ACC112 (cell line): ENCODE results near the gene FBXO45.
A peak's percentile ranks its signal among the peaks of the same experiment; 100 is the strongest.
"Not testable (repeated sequence)": the region's sequence is repeated elsewhere in the genome, so short reads cannot be mapped to it uniquely, and the experiment has no call there.

ENCODE experiments used
- H2AFZ ChIP-seq: fragments of 200-600 bp; sonication (generic); one replicate; pipeline ENCODE4 v1.6.0; 2017; ENCODE audit warnings: antibody characterized with exemption, low read length; ENCODE audit not compliant: unreplicated experiment
- H3K27ac ChIP-seq: fragments of 200-600 bp; sonication (generic); 2 replicates; pipeline ENCODE4 v1.5.1; 2014; ENCODE audit warnings: low read depth, mild to moderate bottlenecking, antibody characterized with exemption, low read length, moderate library complexity
- H3K27me3 ChIP-seq: fragments of 200-600 bp; sonication (generic); 2 replicates; pipeline ENCODE4 v1.6.1; 2014; ENCODE audit warnings: mild to moderate bottlenecking, antibody characterized with exemption, low read length, moderate library complexity, mixed read lengths; ENCODE audit not compliant: insufficient read depth
- H3K36me3 ChIP-seq: fragments of 200-600 bp; sonication (generic); 2 replicates; pipeline ENCODE4 v1.6.1; 2016; ENCODE audit warnings: mild to moderate bottlenecking, antibody characterized with exemption, low read length, moderate library complexity, mixed read lengths; ENCODE audit not compliant: insufficient read depth
- H3K4me1 ChIP-seq: fragments of 200-600 bp; sonication (generic); one replicate; pipeline ENCODE4 v1.6.1; 2016; ENCODE audit warnings: low read length, mixed read lengths; ENCODE audit not compliant: insufficient read depth, unreplicated experiment, control insufficient read depth
- H3K4me3 ChIP-seq: fragments of 200-600 bp; sonication (generic); 2 replicates; pipeline ENCODE4 v1.5.1; 2014; ENCODE audit warnings: mild to moderate bottlenecking, low read depth, low read length
- H3K79me2 ChIP-seq: fragments of 200-600 bp; sonication (generic); one replicate; pipeline ENCODE4 v1.6.0; 2016; ENCODE audit warnings: low read length; ENCODE audit not compliant: control insufficient read depth, unreplicated experiment, insufficient read depth

Gene FBXO45

DNA sequence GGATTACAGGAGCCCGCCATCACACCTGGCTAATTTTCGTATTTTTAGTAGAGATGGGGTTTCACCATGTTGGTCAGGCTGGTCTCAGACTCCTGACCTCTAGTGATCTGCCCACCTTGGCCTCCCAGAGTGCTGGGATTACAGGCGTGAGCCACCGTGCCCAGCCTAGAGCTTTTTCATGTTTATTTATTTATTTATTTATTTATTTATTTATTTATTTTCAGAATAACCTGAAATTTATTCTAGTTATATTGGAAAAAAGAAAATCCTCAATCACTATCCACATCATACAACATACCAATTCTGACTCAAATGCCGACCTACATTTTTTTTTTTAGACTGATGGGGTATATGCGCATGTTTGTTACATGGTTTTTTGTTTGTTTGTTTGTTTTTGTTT is 46.8 kb downstream of the FBXO45 start:
- H3K4me1 ChIP-seq, H3K27ac ChIP-seq, H3K36me3 ChIP-seq, H3K79me2 ChIP-seq, H3K27me3 ChIP-seq, H3K4me3 ChIP-seq, H2AFZ ChIP-seq: not testable (repeated sequence)

DNA sequence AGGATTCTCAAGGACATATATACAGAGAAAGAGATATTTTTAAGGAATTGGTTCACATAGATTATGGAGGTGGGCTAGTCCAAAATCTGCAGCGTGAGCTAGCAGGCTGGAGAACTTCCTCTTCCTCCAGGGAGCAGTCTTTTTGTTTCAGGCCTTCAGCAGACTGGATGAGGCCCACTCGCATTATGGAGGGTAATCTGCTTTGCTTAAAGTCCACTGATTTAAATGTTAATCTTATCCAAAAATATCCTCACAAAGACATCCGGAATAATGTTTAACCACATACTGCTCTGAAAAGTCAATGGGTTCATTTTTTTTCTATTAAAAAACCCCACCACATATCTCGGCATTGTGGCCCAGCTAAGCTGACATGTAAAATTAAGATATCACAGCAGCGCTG is 48.8 kb downstream of the FBXO45 start:
- Histone ChIP-seq H3K27ac (no peak overlapping the region), H3K36me3 (no peaks in the 10 kb centered on the region), H3K79me2 (no peaks in the 10 kb centered on the region), H2AFZ (no peak overlapping the region), H3K4me1 (no peaks in the 10 kb centered on the region), H3K4me3 (no peak overlapping the region), H3K27me3 (no peaks in the 10 kb centered on the region)

DNA sequence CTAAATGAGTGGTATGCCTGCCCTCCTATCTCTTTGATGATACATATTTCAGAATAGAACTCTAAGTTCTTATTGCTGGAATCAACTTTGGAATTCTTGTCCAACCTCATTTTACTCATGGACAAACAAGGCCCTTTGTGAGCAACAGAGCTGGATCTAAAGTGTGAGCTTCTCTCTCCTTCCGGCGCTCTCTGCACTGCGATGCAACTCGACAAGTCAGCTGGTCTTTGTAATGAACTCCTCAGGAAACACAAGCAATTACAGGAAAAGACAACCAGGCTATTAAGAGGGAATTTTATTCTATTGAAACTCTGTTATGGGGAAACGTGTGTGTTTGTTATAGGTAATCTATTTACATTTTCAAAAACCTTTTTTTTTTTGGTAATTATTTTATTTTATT is 50.8 kb downstream of the FBXO45 start:
- H3K27ac ChIP-seq: no peak overlapping the region
- H3K4me1 ChIP-seq: peaks cover 3% of the 10 kb centered on the region
- H3K4me3 ChIP-seq: no peak overlapping the region
- no peaks in the 10 kb centered on the region for H3K36me3 ChIP-seq
- no peaks in the 10 kb centered on the region for H3K27me3 ChIP-seq
- H2AFZ ChIP-seq: no peak overlapping the region
- no peaks in the 10 kb centered on the region for H3K79me2 ChIP-seq

DNA sequence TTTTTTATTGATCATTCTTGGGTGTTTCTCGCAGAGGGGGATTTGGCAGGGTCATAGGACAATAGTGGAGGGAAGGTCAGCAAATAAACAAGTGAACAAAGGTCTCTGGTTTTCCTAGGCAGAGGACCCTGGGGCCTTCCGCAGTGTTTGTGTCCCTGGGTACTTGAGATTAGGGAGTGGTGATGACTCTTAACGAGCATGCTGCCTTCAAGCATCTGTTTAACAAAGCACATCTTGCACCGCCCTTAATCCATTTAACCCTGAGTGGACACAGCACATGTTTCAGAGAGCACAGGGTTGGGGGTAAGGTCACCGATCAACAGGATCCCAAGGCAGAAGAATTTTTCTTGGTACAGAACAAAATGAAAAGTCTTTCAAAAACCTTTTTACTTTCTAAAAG is 51.2 kb downstream of the FBXO45 start:
- H3K27ac ChIP-seq, H3K4me3 ChIP-seq, H3K27me3 ChIP-seq, H3K79me2 ChIP-seq, H2AFZ ChIP-seq, H3K4me1 ChIP-seq, H3K36me3 ChIP-seq: not testable (repeated sequence)

DNA sequence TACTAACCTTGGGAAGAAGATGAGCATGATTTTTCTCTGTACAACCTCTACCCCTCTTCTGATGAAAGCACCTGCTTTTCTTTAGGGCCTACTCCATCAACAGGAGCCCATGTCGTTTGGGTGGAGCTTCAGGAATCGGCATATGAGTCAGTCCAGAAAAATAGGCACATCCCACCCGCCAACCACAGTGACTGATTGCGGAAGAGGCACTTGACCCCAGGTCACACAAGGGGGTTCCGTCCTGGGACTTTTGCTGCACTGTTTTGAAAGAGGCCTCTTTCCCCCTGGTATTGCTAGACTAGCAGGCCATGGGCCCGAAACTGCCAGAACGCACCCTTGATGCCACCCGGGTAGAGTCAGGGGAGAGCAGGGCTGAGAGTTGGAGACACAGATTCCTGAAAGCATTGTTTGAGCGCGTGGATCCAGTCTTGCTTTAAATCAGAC is 51.7 kb downstream of the FBXO45 start:
- H3K4me1 ChIP-seq: peaks cover 3% of the 10 kb centered on the region
- H3K36me3 ChIP-seq: no peaks in the 10 kb centered on the region
- H3K27ac ChIP-seq: no peak overlapping the region
- H3K27me3 ChIP-seq: no peaks in the 10 kb centered on the region
- H3K79me2 ChIP-seq: no peaks in the 10 kb centered on the region
- H3K4me3 ChIP-seq: no peak overlapping the region
- H2AFZ ChIP-seq: no peak overlapping the region

DNA sequence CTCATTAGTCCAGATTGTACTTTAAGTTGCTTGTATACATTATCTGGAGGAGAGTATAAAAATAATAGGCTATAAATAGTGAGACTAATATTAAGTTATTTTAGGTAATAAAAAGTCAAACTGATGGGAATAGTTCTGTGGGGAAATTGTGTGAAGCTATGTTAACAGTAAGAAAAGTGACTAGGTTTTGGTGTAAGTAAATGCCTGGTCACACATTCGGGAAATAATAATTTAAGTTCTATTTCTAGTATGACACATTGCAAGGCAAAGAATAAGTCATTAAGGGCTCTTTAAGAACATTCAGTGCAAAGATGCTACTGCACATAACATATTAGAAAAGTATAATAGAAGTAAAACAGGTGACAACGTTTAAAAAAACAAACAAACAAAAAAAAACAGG is 52.2 kb downstream of the FBXO45 start:
- H3K27ac ChIP-seq: no peak overlapping the region
- no peaks in the 10 kb centered on the region for H3K36me3 ChIP-seq
- no peaks in the 10 kb centered on the region for H3K79me2 ChIP-seq
- no peak overlapping the region for H3K4me3 ChIP-seq
- H3K27me3 ChIP-seq: no peaks in the 10 kb centered on the region
- no peak overlapping the region for H2AFZ ChIP-seq
- H3K4me1 ChIP-seq: peaks cover 3% of the 10 kb centered on the region

DNA sequence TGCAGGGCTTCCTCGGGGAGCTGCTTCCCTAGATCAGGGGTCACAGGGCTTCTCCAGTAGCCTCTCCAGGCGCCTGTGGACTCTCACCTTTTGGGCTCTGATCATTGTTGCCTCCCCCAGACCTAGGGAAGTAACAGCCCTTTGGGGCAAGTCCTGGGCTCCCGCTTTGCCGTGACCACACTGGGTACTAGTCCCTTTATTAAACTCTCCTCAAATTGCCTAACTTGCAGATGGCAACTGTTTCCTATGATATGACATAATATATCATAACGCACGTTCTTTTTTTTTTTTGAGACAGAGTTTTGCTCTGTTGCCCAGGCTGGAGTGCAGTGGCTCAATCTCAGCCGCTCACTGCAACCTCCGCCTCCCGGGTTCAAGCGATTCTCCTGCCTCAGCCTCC is 53.2 kb downstream of the FBXO45 start:
- Histone ChIP-seq H3K4me1 (peaks cover 3% of the 10 kb centered on the region), H3K36me3 (no peaks in the 10 kb centered on the region), H3K4me3 (no peak overlapping the region), H3K27ac (no peak overlapping the region), H3K27me3 (no peaks in the 10 kb centered on the region), H2AFZ (no peak overlapping the region), H3K79me2 (no peaks in the 10 kb centered on the region)

DNA sequence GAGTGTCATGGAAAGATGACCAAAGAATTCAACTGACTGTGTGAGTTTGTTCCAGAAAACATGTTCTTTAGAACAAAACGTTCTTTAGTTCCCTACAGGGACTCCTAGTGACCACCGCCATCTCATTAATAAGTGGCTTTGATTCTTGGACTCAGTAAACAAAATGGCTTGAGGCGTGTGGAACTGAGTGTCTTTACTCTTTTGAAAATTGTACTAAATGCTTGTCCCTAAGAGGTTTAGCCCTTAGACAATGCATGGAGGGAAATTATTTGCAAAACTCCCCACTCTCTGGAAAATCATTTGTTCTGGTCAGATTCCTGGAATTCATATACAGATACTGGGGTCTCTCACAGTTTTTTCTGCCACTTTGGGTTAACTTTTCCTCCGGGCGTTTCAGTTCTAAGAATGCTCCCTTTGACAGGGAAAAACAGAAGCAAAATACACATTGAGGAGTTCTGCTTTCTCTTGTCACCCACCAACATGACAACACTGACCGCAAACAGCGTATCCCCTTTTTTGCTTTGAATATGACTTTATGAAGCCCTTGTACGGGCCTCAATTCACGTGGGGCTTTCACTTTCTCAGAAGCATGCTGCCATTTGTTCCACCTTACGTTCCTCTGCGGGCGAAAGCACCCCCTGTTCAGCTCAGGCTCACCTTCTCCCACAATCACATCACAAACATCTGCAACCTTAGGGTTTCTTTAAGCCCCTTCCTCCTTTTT is 55.8 kb downstream of the FBXO45 start:
- no peak overlapping the region for H3K4me3 ChIP-seq
- H2AFZ ChIP-seq: peak overlapping the region; percentile 25
- peaks cover 3% of the 10 kb centered on the region for H3K4me1 ChIP-seq
- H3K36me3 ChIP-seq: no peaks in the 10 kb centered on the region
- H3K27me3 ChIP-seq: no peaks in the 10 kb centered on the region
- no peak overlapping the region for H3K27ac ChIP-seq
- H3K79me2 ChIP-seq: no peaks in the 10 kb centered on the region

DNA sequence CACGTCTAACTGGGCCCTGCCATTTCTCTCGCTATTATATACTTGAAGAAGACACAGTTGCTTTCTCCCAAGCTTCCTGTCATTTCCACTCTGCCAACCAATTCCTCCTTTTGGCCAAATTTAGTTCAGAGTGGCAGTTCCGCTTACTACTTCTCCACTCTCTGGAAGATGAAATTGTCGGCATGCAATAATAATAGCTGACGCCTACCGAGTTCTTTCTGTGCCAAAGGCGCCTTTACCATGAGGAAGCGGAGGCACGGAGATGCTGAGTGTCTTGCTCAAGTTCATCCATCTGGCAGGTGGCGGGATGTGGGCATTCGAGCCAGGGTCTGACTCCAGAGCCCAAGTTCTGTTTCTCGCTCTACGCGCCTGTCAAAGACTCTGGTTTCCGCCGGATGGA is 56.4 kb downstream of the FBXO45 start:
- Histone ChIP-seq H3K79me2 (no peaks in the 10 kb centered on the region), H3K4me3 (no peak overlapping the region), H3K27me3 (no peaks in the 10 kb centered on the region), H2AFZ (no peak overlapping the region), H3K4me1 (peaks cover 3% of the 10 kb centered on the region), H3K27ac (no peak overlapping the region), H3K36me3 (no peaks in the 10 kb centered on the region)

DNA sequence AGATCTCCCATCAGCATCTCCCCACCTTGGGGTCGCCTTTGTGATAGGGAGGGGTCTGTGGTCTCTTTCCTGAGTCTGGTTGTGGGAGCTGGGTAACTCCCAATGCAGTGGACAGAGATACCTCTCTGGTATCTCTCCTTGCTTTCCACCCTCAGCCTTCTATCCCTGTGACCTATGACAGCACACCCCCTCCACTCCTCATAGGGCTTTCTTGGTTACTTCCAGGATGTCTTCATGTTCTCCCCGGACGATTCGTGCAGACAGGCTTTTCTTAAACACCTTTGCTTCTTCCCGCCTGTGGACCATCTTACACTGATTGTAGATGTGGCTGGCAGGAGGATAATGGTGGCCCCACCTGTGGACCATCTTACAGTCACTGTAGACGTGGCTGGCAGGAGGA is 56.9 kb downstream of the FBXO45 start:
- Histone ChIP-seq H3K4me1 (peaks cover 3% of the 10 kb centered on the region), H3K27me3 (no peaks in the 10 kb centered on the region), H3K79me2 (no peaks in the 10 kb centered on the region), H3K4me3 (no peak overlapping the region), H3K27ac (no peak overlapping the region), H2AFZ (no peak overlapping the region), H3K36me3 (no peaks in the 10 kb centered on the region)

DNA sequence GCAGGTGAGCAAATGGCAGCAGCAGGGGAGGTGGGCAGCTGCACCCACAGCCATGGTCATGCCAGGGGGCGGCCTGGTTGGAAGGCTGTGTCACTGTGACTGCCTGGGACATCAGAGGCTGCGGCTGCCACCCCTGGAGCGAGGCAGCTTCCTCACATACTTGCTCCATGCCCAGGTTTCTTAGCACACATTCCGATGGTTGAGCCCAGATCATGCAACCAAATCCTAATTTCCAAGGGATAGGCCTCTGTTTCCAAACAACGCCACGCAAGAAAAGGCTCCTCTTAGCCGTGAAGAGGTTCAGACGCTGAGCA is 59.4 kb downstream of the FBXO45 start:
- H2AFZ ChIP-seq: no peak overlapping the region
- H3K4me1 ChIP-seq: peaks cover 10% of the 10 kb centered on the region
- H3K36me3 ChIP-seq: no peaks in the 10 kb centered on the region
- no peak overlapping the region for H3K4me3 ChIP-seq
- no peaks in the 10 kb centered on the region for H3K79me2 ChIP-seq
- H3K27ac ChIP-seq: no peak overlapping the region
- no peaks in the 10 kb centered on the region for H3K27me3 ChIP-seq
